Transverse colon (tissue), 3 donors: ENCODE data around the gene LSM12.

Experiments used
- POLR2A ChIP-seq: fragments of 450-650 bp; IDR thresholded peaks from one replicate; pipeline ENCODE4 v1.6.1; 2016; ENCODE audit warnings: antibody characterized with exemption, mild to moderate bottlenecking, moderate library complexity
- TF ChIP-seq, protein P1 (sequence below), 5 experiments: fragments of 200-600 bp in 3 of 5; fragments of 450-650 bp in 2 of 5; sonication (generic) in 3 of 5; IDR thresholded peaks; 1 replicate in 2 of 5; 2 replicates in 3 of 5; pipeline ENCODE4 v1.5.1; 2016 to 2017; ENCODE audit warnings: antibody characterized with exemption in 5 of 5, inconsistent platforms in 3 of 5, mild to moderate bottlenecking in 2 of 5, moderate library complexity in 1 of 5

DNA sequence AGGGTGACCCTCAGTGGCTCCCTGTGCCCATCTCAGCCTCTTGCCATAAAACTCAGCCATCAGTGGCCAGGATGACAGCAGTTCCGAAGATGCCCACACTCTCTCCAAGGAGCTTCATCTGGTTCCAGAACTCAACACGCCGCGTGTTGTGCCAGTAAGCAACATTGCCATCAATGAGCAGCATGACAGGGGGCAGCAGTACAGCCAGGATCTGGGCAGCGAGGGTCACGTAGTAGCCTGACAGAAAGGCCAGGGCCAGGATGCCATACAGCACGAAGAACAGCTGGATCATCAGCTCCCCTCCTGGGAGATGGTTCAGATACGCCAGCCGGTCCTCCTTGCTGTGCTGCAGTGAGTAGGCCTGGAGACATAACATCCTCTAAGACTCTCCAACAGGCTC is 54.6 kb downstream of the LSM12 start:
- TF ChIP-seq, protein P1, sequence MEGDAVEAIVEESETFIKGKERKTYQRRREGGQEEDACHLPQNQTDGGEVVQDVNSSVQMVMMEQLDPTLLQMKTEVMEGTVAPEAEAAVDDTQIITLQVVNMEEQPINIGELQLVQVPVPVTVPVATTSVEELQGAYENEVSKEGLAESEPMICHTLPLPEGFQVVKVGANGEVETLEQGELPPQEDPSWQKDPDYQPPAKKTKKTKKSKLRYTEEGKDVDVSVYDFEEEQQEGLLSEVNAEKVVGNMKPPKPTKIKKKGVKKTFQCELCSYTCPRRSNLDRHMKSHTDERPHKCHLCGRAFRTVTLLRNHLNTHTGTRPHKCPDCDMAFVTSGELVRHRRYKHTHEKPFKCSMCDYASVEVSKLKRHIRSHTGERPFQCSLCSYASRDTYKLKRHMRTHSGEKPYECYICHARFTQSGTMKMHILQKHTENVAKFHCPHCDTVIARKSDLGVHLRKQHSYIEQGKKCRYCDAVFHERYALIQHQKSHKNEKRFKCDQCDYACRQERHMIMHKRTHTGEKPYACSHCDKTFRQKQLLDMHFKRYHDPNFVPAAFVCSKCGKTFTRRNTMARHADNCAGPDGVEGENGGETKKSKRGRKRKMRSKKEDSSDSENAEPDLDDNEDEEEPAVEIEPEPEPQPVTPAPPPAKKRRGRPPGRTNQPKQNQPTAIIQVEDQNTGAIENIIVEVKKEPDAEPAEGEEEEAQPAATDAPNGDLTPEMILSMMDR (IDR thresholded peaks at IDR 0.05) = no peak
- no peak for TF ChIP-seq POLR2A
